CD1c-positive myeloid dendritic cell (primary cell): ENCODE measurements around the gene KISS1.

Experiments used
- DNase-seq: peaks from one replicate; pipeline ENCODE4 v3.0.0-alpha.2; 2016; ENCODE audit errors: extremely low spot score

Gene KISS1

GRCh38 chr1:204192046-204192445, 4.2 kb downstream of the KISS1 start:
- DNase-seq, result no peak

- no peak for DNase-seq
These were observed 4.8 kb downstream of the KISS1 start for GRCh38 chr1:204191456-204191855.

- peak; percentile 73 for DNase-seq
These were observed 5.8 kb downstream of the KISS1 start for GRCh38 chr1:204190212-204191211.

GRCh38 chr1:204188959-204189639, 7.2 kb downstream of the KISS1 start:
- no peak for DNase-seq

- DNase-seq, result no peak
These were observed 9.7 kb downstream of the KISS1 start for GRCh38 chr1:204186597-204186996.

GRCh38 chr1:204181116-204181515, 15.2 kb downstream of the KISS1 start:
- DNase-seq, result no peak

GRCh38 chr1:204180133-204180532, 16.2 kb downstream of the KISS1 start:
- no peak for DNase-seq

GRCh38 chr1:204178487-204179281, 17.6 kb downstream of the KISS1 start:
- DNase-seq, result no peak

GRCh38 chr1:204177133-204177532, 19.2 kb downstream of the KISS1 start:
- DNase-seq, result peak; percentile 32

- DNase-seq, result no peak
These were observed 20.2 kb downstream of the KISS1 start for GRCh38 chr1:204176049-204176448.

GRCh38 chr1:204174958-204175357, 21.3 kb downstream of the KISS1 start:
- DNase-seq, result no peak

GRCh38 chr1:204172404-204173029, 23.8 kb downstream of the KISS1 start:
- no peak for DNase-seq

- DNase-seq, result peak; percentile 68
These were observed 24.5 kb downstream of the KISS1 start for GRCh38 chr1:204171751-204172178.

- no peak for DNase-seq
These were observed 25.7 kb downstream of the KISS1 start for GRCh38 chr1:204170494-204171155.

- DNase-seq, result no peak
These were observed 26.4 kb downstream of the KISS1 start for GRCh38 chr1:204169858-204170257.

- no peak for DNase-seq
These were observed 28.6 kb downstream of the KISS1 start for GRCh38 chr1:204167730-204168129.

GRCh38 chr1:204166219-204166618, 30.1 kb downstream of the KISS1 start, which contains the start of gene REN:
Gene REN (minus strand): TSS chr1:204166337. CDS start chr1:204166293, 44 bp downstream.
- DNase-seq, result no peak

GRCh38 chr1:204162494-204163074, 33.7 kb downstream of the KISS1 start:
- peak; percentile 83 for DNase-seq

GRCh38 chr1:204161609-204162493, 34.4 kb downstream of the KISS1 start:
- DNase-seq, result no peak
